Brain pericyte (primary cell): ENCODE data around the gene COPS6.

Source experiments
- DNase-seq: peaks from one replicate; pipeline ENCODE4 v3.0.0-alpha.2; 2012; ENCODE audit warnings: low read depth, low spot score

Gene COPS6

DNA sequence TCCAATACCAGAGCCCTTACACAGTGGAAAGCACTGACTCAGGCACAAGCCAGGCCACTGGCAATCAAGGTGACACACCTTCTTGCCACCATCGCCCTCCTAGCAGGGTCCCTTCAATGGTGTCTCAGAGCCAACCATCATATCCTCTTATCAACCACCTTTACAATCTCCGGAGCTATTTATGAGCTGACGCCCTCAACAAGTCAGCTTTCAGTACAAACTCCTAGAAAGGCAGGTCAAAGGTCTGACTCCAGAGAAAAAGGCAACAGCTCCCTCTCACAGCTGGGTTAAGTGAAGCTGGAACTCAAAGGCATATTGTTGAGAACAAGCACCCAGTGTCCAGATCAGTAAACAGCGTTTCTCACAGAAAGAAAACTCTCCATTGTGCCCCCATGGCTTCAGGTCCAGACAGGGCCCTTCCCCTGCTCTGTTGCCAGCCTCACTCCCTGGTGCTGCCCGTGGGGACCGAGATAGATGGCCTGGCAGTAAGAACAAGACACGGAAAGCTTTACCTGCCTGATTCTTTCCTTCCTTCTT is 9.7 kb upstream of the COPS6 start:
- DNase-seq, result no peak

- DNase-seq, result no peak
Measured at GRCh38 chr7:100080907-100081534, 7.7 kb upstream of the COPS6 start.

GRCh38 chr7:100081535-100082102 is 7.2 kb upstream of the COPS6 start, which contains the start of gene ZNF3:
Gene ZNF3 (minus strand): TSS chr7:100081723. CDS start chr7:100077357, 4,366 bp downstream.
- peak; percentile 97 for DNase-seq

GRCh38 chr7:100082978-100083377 is 5.8 kb upstream of the COPS6 start:
- DNase-seq, result no peak

GRCh38 chr7:100085515-100085914 is 3.3 kb upstream of the COPS6 start:
- DNase-seq, result no peak

GRCh38 chr7:100087055-100087750 is 1.6 kb upstream of the COPS6 start:
- no peak for DNase-seq

GRCh38 chr7:100088095-100088620 is 611 bp upstream of the COPS6 start:
- DNase-seq, result no peak

DNA sequence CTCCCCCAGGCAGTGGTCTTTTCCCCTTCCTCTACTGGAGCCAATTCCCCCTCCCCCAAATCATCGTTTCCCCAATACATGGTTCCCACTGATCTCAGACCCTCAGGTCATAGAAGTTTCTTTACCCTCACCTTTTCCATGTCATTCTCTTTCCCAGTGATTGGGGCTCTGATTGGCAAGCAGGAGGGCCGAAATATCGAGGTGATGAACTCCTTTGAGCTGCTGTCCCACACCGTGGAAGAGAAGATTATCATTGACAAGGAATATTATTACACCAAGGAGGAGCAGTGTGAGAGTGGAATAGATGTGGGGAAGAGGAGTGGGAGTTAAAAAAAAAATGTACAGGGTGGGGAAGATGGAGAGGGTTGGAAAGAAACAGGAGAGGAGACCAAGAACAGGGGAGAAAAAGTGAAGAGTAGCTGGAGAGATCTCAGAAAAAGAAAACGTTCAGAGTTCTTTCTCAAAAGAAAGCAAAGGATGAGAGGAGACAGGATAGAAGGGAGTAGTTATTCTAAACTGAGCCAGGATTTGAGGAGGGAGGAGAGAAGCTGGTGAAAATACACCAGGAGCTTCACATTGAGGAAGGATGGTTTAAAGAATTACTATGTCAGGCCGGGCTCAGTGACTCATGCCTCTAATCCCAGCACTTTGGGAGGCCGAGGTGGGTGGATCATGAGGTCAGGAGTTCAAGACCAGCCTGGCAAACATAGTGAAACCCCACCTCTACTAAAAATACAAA is 858 bp downstream of the COPS6 start:
- DNase-seq, result no peak

DNA sequence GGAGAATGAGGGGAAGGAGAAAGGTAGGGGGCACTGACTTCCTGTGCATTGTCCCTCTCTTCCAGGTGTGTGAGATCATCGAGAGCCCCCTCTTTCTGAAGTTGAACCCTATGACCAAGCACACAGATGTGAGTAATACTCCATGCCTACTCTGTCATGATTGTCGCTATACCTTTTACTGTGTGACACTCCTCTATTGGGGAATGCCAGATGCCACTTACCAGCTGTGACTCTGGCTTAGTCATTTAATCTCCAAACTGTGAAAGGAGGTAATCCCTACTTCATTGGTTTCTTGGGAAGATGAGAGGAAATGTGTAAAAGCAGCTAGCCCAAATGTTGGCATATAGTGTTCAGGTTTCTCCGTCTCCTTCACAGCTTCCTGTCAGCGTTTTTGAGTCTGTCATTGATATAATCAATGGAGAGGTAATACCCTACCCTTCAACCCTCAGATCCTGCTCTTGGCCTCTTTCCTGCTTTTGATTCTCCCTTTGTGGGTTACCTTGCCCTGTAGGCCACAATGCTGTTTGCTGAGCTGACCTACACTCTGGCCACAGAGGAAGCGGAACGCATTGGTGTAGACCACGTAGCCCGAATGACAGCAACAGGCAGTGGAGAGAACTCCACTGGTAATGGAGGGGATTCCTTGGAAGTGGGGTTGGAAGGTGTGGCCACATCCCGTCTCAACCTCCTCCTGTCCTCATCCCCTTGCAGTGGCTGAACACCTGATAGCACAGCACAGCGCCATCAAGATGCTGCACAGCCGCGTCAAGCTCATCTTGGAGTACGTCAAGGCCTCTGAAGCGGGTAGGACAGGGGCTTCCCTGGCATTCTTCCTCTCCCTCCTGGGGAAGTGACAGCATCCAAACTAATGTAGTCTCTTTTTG is 2.0 kb downstream of the COPS6 start:
- no peak for DNase-seq

DNA sequence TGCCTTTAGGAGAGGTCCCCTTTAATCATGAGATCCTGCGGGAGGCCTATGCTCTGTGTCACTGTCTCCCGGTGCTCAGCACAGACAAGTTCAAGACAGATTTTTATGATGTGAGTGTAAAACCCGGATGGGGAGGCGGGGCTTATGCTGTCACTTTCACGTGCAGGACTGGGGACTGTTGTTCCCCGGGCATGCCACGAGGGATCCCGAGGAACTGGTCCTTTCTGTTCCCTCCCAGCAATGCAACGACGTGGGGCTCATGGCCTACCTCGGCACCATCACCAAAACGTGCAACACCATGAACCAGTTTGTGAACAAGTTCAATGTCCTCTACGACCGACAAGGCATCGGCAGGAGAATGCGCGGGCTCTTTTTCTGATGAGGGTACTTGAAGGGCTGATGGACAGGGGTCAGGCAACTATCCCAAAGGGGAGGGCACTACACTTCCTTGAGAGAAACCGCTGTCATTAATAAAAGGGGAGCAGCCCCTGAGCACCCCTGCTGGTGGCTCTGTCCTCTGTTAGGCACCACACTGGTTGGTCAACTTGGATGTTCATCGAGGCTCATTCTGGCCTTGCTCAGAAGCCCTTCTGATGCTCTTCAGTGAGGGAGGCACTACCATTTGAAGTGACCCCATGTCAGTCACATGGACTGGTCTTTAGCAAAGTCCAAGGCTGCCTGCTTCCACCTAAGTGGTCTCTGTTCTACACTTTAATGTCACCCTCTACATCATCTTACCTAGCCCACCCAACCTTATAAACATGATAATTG is 2.8 kb downstream of the COPS6 start:
- DNase-seq, result no peak

DNA sequence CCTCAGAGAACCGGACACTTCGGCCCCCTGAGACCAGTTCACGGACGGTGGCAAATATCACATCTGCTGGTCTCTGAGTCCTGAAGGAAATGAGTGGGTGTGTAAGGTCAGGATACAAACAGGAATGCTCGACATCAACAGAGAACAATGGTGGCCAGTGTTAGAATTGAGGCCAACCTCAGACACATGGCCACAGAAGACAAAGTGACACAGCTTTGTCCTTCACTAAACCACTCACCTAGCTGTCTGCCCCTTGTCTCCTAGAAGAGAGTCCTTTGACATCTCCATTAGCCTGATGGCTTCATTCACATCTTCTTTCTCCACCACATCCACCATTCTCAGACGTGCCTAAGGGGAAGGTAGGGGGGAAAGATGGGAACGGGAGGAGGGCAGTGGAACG is 4.3 kb downstream of the COPS6 start:
- DNase-seq, result no peak

DNA sequence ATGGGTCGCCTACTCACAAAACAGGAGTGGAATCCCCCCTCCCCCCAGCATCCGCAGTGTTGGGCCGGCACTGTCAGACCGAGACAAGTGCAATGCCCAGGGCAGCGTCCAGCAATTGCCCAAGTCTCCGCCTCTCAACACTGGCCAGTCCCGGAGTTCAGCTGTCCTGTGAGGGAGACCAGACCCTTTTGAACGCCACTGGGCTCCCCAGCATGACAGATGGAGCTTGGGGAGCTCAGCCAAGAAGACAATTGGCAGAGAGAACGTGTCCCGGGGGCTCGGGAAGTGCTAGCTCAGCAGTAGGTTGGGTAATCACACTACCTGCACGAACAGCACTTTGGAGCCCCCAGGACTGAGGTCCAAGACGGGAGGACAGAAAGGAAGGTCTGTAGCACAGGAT is 4.7 kb downstream of the COPS6 start:
- DNase-seq, result no peak

DNA sequence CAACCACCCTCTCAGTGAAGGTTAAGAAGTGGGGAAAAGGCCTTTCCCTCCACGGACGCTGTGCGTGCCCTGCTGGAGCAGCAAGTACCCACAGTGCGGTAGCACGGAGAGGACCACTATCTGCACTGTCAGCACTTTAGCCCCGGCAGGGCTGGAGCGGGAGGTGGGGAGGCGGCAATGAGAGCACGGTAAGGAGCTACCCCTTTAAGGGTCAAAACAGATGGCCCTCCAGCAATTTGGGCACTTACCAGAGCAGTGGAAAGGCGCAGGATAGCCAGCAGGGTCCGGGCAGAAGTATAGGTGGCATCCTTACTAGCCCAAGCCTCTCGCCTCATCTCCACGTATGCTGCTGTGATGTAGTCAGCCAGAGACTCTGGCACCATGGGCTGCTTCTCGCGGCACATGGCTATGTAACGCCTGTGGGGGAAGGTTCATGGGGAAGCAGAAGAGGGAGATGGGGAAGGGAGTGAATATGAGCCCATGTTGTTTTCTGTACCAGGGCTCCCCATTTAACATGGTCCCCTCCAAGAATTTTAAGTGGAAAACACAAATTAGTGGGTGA is 5.2 kb downstream of the COPS6 start:
- no peak for DNase-seq

DNA sequence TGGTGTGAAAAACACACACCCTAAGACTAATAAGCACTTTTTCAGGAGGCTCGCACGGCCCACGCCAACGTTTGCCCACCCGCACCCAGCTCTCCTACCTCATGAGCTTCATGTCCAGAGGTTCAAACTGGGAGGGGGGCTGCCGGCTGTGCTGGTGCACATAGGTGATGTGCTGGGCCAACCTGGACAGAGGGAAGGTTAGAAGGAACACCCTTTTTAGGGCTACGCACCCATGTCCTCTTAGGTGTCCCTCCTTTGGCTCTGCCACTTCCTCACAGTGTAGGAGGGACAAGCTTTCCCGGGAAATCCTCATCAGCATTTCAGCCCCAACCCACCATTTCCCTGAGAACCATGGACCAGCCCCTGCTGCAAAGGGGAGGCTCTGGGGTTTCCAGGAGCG is 6.5 kb downstream of the COPS6 start:
- DNase-seq, result no peak

GRCh38 chr7:100095704-100096103 is 6.9 kb downstream of the COPS6 start:
- no peak for DNase-seq

- DNase-seq, result no peak
Measured at GRCh38 chr7:100098913-100099312, 10.1 kb downstream of the COPS6 start.

DNA sequence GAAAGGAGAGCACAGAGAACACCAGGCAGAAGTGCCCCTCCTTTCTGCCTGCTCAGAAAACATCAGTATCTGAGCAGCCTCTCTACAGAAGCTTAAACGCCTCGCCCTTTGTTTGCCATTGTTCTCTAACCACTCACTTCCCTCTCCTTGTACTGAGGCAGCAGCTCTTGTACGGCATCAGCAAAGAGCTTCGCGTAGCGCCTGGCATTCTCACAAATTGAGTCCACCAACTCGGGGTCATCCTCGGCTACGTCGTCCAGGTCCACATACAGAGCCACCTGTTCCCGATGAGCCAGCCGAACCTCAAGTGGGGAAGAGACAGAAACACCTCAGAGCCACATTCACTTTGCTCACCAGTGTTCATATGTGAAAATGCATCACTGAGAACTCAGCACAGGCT is 10.7 kb downstream of the COPS6 start:
- no peak for DNase-seq

DNA sequence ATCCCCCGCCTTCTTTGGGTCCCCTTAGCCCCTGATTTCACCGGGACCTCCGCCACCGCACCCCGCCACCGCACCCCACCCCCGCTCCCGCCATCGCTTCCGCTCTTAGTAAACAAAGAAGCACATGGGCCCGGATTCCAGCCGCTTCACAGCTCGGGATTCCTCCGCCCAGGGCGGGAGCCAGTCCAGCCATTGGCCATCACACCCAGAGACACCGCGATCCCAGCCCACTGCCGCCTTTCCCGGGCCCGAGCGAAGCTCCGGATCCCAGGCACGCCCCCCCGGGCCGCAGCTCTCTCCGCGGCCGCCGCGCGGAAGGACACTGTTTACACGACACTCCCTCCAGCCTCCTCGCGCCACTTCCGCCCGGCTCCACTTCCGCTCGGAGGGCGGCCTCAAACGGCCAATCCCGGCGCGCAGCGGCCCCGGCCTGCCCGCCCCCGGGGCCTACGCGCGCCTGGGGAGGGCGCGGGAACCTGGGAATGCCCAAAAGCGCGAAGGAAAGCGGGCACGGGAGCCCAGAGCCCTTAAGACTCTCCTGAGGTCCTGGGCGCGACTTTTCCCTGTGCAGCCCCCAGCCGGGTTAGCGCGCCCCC is 11.7 kb downstream of the COPS6 start:
- DNase-seq, result peak; percentile 94
